Glomerular visceral epithelial cell (primary cell): ENCODE data around the gene RTN4RL1.

Experiments used
- DNase-seq: peaks from one replicate; pipeline ENCODE4 v3.0.0-alpha.2; 2016; ENCODE audit errors: extremely low spot score

The RTN4RL1 gene

DNA sequence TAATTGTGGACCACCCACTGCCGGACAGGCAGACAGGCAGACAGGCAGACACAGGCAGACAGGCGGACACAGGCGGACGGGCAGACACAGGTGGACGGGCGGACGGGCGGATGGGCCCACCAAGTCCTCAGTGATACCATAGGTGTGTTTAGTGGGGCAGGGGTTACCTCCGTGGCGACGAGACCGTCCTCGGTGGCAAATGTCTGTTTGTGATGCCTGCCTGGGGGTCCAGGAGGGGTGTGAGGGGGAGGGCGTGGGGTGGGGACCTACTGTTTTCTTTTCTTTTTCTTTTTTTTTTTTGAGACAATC lies 76.7 kb downstream of the RTN4RL1 start:
- DNase-seq = no peak

GRCh38 chr17:1947743-1948516 lies 77.2 kb downstream of the RTN4RL1 start:
- DNase-seq = no peak

DNA sequence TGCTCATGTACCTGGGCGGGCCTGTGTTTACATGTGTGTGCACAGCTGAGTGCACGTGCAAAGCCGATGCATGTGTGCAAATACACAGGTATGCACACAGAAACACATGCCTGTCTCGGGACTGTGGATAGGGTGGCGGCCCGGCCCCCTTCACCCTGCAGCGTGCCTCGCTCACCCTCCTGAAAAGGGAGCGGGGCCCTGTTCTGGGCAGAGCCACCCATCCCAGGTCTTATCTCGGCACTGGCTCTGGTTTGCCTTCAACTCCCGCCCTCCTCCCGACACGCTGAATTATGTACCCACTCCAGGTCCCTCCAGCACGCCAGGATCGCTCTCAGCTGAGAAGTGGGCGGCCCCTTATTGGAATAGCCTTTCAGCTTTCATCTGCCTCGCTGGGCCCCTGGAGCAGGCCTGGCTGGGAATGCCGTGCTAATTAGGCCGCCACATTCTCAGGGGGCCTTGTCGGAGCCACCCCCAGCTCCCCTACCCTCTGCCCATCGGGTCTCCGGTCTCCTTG lies 77.8 kb downstream of the RTN4RL1 start:
- DNase-seq = no peak

- DNase-seq = no peak
These were observed 78.9 kb downstream of the RTN4RL1 start for GRCh38 chr17:1946021-1946932.

- DNase-seq = no peak
These were observed 79.5 kb downstream of the RTN4RL1 start for GRCh38 chr17:1945621-1946020.

DNA sequence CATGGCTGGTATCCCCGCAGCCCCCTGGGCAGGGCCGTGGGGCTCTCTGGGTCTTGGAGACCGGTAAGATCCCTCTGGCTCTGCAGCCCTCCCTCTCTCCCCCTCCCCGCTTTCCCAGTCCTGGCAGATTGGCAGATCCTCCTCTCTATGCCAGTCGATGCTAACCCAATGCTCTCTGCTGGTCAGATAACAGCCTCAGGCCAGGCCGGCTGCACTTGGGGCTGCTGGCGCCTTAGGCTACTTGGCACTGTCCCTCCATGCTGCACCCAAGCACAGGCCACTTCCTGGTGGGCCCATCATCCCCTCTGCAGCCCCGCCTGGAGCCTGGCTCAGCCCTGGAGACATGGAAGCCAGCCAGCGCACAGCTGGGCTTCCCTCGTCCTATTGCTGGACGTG lies 81.7 kb downstream of the RTN4RL1 start:
- no peak for DNase-seq

- DNase-seq = no peak
These were observed 82.3 kb downstream of the RTN4RL1 start for GRCh38 chr17:1942666-1943435.

DNA sequence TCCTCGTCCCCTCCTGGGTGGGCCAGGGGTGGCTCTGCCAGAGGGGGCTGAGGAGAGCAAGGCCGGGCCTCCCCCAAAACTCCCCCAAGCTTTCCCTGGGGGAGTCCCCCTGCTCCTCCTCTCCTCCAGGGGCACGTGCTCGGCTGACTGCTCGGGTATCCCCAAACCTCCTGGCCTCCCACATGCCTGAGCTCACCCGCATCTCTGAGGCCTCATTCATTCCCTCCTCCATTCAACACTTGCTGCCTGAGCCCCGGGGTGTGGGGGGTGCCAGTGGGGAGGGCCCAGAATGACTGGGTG lies 83.1 kb downstream of the RTN4RL1 start:
- no peak for DNase-seq

DNA sequence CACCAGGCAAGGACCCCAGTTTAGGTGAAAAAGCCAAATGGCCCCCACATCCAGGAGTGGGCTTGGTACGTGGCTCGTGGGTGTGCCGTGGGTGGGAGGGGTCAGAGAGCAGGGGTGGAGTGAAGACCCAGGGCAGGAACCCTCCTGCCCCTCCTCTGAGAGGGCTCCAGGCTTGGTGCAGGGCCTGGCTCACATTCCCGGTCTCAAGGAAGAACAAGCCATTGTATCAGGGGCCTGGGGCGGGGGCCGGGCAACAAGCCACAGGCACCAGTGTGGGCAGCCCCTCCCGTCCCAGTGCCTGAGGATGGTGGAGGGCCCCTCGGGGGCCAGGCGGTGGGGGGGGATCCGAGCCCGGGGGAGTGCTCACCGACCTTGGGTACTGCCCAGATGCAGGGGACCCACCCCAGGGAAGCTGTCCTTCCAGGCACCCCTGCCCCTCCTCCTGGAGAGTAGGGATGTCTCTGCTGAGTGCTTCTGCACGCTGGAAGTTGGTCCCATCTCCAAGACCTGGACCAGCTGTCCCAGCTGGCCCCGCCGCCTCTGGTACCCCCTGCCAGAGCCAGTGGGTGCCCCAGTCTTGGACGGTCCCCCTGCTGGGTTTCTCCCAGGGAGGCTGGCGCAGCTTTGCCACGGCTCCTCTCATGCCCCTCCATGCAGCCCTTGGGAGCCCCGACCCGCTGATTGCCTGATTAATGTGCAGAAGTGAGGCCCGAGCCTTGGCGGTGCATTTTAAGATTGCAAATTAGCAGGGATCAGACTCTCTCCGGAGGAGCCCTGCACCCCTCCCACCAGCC lies 83.7 kb downstream of the RTN4RL1 start:
- no peak for DNase-seq

- no peak for DNase-seq
These were observed 84.3 kb downstream of the RTN4RL1 start for GRCh38 chr17:1940810-1941185.

- DNase-seq = no peak
These were observed 84.9 kb downstream of the RTN4RL1 start for GRCh38 chr17:1939981-1940809.

DNA sequence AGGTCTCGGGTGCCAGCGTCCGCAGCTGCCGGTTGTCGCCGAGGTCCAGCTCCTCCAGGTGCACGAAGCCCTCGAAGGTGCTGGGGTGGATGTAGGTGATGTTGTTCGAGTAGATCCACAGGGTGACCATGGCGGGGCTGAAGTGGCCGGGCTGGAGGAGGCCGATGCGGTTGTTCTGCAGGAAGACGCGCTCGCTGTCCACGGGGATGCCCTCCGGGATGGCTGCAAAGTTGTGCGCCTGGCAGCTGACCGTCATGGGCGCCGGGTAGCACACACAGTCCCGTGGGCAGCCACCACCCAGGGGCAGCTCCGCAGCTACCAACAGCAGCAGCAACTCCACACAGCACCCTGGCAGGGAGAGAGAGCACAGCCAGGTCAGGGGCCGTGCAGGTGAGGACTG lies 87.7 kb downstream of the RTN4RL1 start:
- DNase-seq = no peak

DNA sequence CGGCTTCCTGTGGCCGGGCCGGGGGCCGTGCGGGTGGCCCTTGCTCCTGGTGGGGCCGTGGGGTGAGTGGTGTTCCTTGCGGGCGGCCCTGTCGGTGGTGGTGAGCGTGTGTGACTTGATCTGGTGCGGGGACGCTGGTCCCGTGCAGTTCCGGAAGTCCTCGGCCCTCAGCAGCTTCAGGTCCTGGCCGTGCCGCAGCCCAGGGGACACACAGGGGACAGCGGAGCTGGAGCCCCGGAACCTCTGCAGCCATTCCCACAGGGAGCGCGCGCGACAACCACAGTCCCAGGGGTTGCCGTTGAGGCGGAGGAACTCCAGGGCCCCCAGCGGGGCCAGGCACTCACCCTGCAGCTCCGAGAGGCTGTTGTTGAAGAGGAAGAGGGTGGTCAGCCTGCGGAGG lies 88.4 kb downstream of the RTN4RL1 start:
- no peak for DNase-seq

DNA sequence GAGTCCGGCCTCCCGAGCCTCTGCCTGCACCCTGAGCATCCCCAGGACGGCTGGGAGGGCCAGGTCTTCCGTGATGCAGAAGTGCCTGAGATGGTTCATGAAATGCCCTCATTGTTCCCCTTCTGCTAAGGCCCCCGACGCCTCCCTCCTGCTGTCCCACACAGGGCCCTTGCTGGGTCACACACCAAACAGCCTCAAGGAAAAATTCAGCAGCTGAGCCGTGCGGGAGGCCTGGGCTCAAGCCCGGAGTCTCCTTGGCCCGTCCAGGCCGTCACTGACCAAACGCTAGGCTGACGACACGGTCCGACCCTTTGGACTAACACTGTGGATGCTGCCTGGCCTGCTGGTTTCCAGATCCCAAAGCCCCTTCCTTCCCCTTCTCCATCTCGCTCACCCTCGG lies 90.2 kb downstream of the RTN4RL1 start:
- DNase-seq = no peak

DNA sequence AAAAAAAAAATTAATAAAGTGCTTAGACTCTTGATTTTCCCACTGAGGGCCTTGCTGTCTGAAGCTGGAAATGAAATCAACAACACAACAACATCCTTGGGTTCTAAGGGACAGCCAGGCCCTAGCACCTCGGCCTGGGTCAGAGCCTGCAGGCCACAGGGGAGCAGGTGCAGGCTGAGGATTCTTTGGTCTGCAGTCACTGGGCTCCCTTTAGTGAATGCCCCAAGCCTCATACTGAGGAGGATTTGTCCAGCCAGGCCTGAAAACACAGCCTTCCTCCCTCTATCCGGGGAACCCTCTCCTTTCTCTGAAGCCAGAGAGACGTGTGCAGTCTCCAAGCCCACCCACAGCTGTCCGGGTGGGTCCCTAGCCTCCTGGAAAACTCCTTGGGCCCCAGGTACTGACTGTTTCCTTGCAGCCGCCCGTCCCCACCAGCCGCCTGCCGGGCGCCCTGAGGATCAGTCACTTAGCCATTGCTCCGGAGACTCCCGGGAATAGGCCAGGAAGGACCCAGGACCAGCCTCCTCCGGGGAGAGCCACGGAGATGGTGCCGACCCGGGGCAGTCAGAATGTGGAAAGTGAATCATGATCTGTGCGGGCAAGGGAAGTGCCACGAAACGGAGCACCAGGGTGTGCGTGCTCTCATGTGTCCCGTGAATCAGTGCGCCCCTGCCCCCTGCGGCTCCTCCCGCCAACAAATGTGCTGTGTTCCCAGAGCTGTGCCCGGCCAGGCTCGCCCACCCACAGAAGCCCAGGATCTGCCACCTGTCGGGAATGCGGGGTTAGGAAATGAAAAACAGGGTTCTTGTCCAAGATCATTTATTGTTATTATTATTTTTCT lies 91.0 kb downstream of the RTN4RL1 start:
- DNase-seq = no peak

GRCh38 chr17:1931844-1932579 lies 93.1 kb downstream of the RTN4RL1 start:
- peak; percentile 8 for DNase-seq

- DNase-seq = no peak
These were observed 94.8 kb downstream of the RTN4RL1 start for GRCh38 chr17:1930337-1930645.

DNA sequence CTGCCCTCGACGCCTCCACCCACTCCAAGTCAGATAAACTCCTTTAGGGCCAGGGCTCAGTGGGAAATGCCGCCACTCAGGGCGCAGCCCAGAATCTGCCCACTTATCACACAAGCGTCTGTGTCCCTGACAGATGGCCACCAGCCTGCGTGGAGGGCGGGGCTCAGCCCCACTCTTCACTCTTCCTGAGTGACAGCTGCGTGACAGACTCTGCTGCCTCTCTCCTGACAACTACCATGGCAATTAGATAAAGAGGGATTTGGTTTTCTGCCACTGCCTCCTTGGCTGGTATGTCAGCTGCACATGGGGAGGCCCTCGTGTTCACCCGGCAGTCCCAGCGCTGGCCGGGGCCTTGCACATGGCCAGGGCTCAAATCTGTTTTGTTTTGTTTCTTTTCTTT lies 96.2 kb downstream of the RTN4RL1 start:
- DNase-seq = no peak

- DNase-seq = no peak
These were observed 104.2 kb downstream of the RTN4RL1 start for GRCh38 chr17:1920948-1921351.
